ENCODE measurements around the gene TOR2A. TPM values are rescaled to one million over a fixed set of nuclear protein-coding genes. Genes with fewer than 3 reads are reported as not detected.

Gene TOR2A
- total and polyA plus RNA-seq, 2 donors, result 7.2 to 19.3 TPM

- H3K27me3 ChIP-seq (ENCODE audit: control insufficient read depth in 2 of 2, insufficient read depth in 1 of 2, low read length in 1 of 2), result no peaks in the 10 kb centered on the region
- WGBS, result 96% methylated on average over 9 of the region's 9 CpGs
- no peak overlapping the region for H3K4me3 ChIP-seq (ENCODE audit: low read length in 2 of 2)
- H3K9me3 ChIP-seq (ENCODE audit: control insufficient read depth in 2 of 2, insufficient read depth in 1 of 2, low read length in 1 of 2), result no peaks in the 10 kb centered on the region
- H3K36me3 ChIP-seq (ENCODE audit: control insufficient read depth in 2 of 2, insufficient read depth in 2 of 2, low read length in 1 of 2), result peaks cover 0 to 17% of the 10 kb centered on the region in 2 donors
- no peak for DNase-seq (ENCODE audit: low read depth in 6 of 9, low spot score in 9 of 9)
- no peak overlapping the region for H3K27ac ChIP-seq (ENCODE audit: low read depth in 1 of 2, low read length in 1 of 2)
- H3K4me1 ChIP-seq (ENCODE audit: control insufficient read depth in 2 of 2, insufficient read depth in 2 of 2, low read length in 2 of 2), result peaks cover 4 to 11% of the 10 kb centered on the region in 2 donors
Observed at GRCh38 chr9:127730262-127730661, 4.8 kb downstream of the TOR2A start.

GRCh38 chr9:127729522-127730256 is 5.4 kb downstream of the TOR2A start:
- Histone ChIP-seq H3K4me1 (ENCODE audit: control insufficient read depth in 2 of 2, insufficient read depth in 2 of 2, low read length in 2 of 2) (peaks cover 4 to 9% of the 10 kb centered on the region in 2 donors), H3K9me3 (ENCODE audit: control insufficient read depth in 2 of 2, insufficient read depth in 1 of 2, low read length in 1 of 2) (no peaks in the 10 kb centered on the region), H3K27me3 (ENCODE audit: control insufficient read depth in 2 of 2, insufficient read depth in 1 of 2, low read length in 1 of 2) (peaks cover 0 to 2% of the 10 kb centered on the region in 2 donors), H3K27ac (ENCODE audit: low read depth in 1 of 2, low read length in 1 of 2) (no peak overlapping the region), H3K36me3 (ENCODE audit: control insufficient read depth in 2 of 2, insufficient read depth in 2 of 2, low read length in 1 of 2) (peaks cover 0 to 17% of the 10 kb centered on the region in 2 donors), H3K4me3 (ENCODE audit: low read length in 2 of 2) (no peak overlapping the region)
- WGBS, result 91% methylated on average over 18 of the region's 18 CpGs
- DNase-seq (ENCODE audit: low read depth in 6 of 9, low spot score in 9 of 9), result no peak

- 96% methylated on average over 8 of the region's 8 CpGs for WGBS
- no peak overlapping the region for H3K27ac ChIP-seq (ENCODE audit: low read depth in 1 of 2, low read length in 1 of 2)
Observed at GRCh38 chr9:127728808-127729207, 6.3 kb downstream of the TOR2A start.

GRCh38 chr9:127726871-127727270 is 8.2 kb downstream of the TOR2A start:
- peaks cover 0 to 4% of the 10 kb centered on the region in 2 donors for H3K4me1 ChIP-seq (ENCODE audit: control insufficient read depth in 2 of 2, insufficient read depth in 2 of 2, low read length in 2 of 2)
- peaks cover 0 to 21% of the 10 kb centered on the region in 2 donors for H3K27me3 ChIP-seq (ENCODE audit: control insufficient read depth in 2 of 2, insufficient read depth in 1 of 2, low read length in 1 of 2)
- H3K4me3 ChIP-seq (ENCODE audit: low read length in 2 of 2), result no peak overlapping the region
- no peak overlapping the region for H3K27ac ChIP-seq (ENCODE audit: low read depth in 1 of 2, low read length in 1 of 2)
- WGBS, result 82% methylated on average over 8 of the region's 8 CpGs
- DNase-seq (ENCODE audit: low read depth in 6 of 9, low spot score in 9 of 9), result no peak
- H3K36me3 ChIP-seq (ENCODE audit: control insufficient read depth in 2 of 2, insufficient read depth in 2 of 2, low read length in 1 of 2), result peaks cover 0 to 7% of the 10 kb centered on the region in 2 donors
- no peaks in the 10 kb centered on the region for H3K9me3 ChIP-seq (ENCODE audit: control insufficient read depth in 2 of 2, insufficient read depth in 1 of 2, low read length in 1 of 2)

More at GRCh38 chr9:127728808-127729207, 6.3 kb downstream of the TOR2A start:
- Histone ChIP-seq H3K27me3 (ENCODE audit: control insufficient read depth in 2 of 2, insufficient read depth in 1 of 2, low read length in 1 of 2) (peaks cover 0 to 11% of the 10 kb centered on the region in 2 donors), H3K36me3 (ENCODE audit: control insufficient read depth in 2 of 2, insufficient read depth in 2 of 2, low read length in 1 of 2) (peaks cover 0 to 17% of the 10 kb centered on the region in 2 donors), H3K9me3 (ENCODE audit: control insufficient read depth in 2 of 2, insufficient read depth in 1 of 2, low read length in 1 of 2) (no peaks in the 10 kb centered on the region), H3K4me1 (ENCODE audit: control insufficient read depth in 2 of 2, insufficient read depth in 2 of 2, low read length in 2 of 2) (peaks cover 0 to 4% of the 10 kb centered on the region in 2 donors), H3K4me3 (ENCODE audit: low read length in 2 of 2) (no peak overlapping the region)
- DNase-seq (ENCODE audit: low read depth in 6 of 9, low spot score in 9 of 9), result no peak

- Histone ChIP-seq H3K36me3 (ENCODE audit: control insufficient read depth in 2 of 2, insufficient read depth in 2 of 2, low read length in 1 of 2) (no peaks in the 10 kb centered on the region), H3K27ac (ENCODE audit: low read depth in 1 of 2, low read length in 1 of 2) (no peak overlapping the region), H3K4me3 (ENCODE audit: low read length in 2 of 2) (no peak overlapping the region), H3K4me1 (ENCODE audit: control insufficient read depth in 2 of 2, insufficient read depth in 2 of 2, low read length in 2 of 2) (peaks cover 0 to 9% of the 10 kb centered on the region in 2 donors), H3K9me3 (ENCODE audit: control insufficient read depth in 2 of 2, insufficient read depth in 1 of 2, low read length in 1 of 2) (peaks cover 0 to 3% of the 10 kb centered on the region in 2 donors), H3K27me3 (ENCODE audit: control insufficient read depth in 2 of 2, insufficient read depth in 1 of 2, low read length in 1 of 2) (peaks cover 0 to 24% of the 10 kb centered on the region in 2 donors)
- DNase-seq (ENCODE audit: low read depth in 6 of 9, low spot score in 9 of 9), result no peak
- WGBS, result 86% methylated on average over 23 of the region's 23 CpGs
Observed at GRCh38 chr9:127724012-127724411, 11.1 kb downstream of the TOR2A start.

GRCh38 chr9:127723444-127723843 is 11.7 kb downstream of the TOR2A start:
- DNase-seq (ENCODE audit: low read depth in 6 of 9, low spot score in 9 of 9), result no peak
- 88% methylated on average over 5 of the region's 5 CpGs for WGBS

GRCh38 chr9:127723013-127723412 is 12.1 kb downstream of the TOR2A start:
- peaks cover 0 to 10% of the 10 kb centered on the region in 2 donors for H3K4me1 ChIP-seq (ENCODE audit: control insufficient read depth in 2 of 2, insufficient read depth in 2 of 2, low read length in 2 of 2)
- WGBS, result 97% methylated on average over 13 of the region's 13 CpGs
- no peak for DNase-seq (ENCODE audit: low read depth in 6 of 9, low spot score in 9 of 9)
- peaks cover 0 to 3% of the 10 kb centered on the region in 2 donors for H3K9me3 ChIP-seq (ENCODE audit: control insufficient read depth in 2 of 2, insufficient read depth in 1 of 2, low read length in 1 of 2)
- no peak overlapping the region for H3K4me3 ChIP-seq (ENCODE audit: low read length in 2 of 2)
- no peaks in the 10 kb centered on the region for H3K36me3 ChIP-seq (ENCODE audit: control insufficient read depth in 2 of 2, insufficient read depth in 2 of 2, low read length in 1 of 2)
- peaks cover 0 to 24% of the 10 kb centered on the region in 2 donors for H3K27me3 ChIP-seq (ENCODE audit: control insufficient read depth in 2 of 2, insufficient read depth in 1 of 2, low read length in 1 of 2)
- H3K27ac ChIP-seq (ENCODE audit: low read depth in 1 of 2, low read length in 1 of 2), result no peak overlapping the region

More at GRCh38 chr9:127723444-127723843, 11.7 kb downstream of the TOR2A start:
- Histone ChIP-seq H3K27me3 (ENCODE audit: control insufficient read depth in 2 of 2, insufficient read depth in 1 of 2, low read length in 1 of 2) (peaks cover 0 to 24% of the 10 kb centered on the region in 2 donors), H3K4me3 (ENCODE audit: low read length in 2 of 2) (no peak overlapping the region), H3K27ac (ENCODE audit: low read depth in 1 of 2, low read length in 1 of 2) (no peak overlapping the region), H3K9me3 (ENCODE audit: control insufficient read depth in 2 of 2, insufficient read depth in 1 of 2, low read length in 1 of 2) (peaks cover 0 to 3% of the 10 kb centered on the region in 2 donors), H3K4me1 (ENCODE audit: control insufficient read depth in 2 of 2, insufficient read depth in 2 of 2, low read length in 2 of 2) (peaks cover 0 to 10% of the 10 kb centered on the region in 2 donors), H3K36me3 (ENCODE audit: control insufficient read depth in 2 of 2, insufficient read depth in 2 of 2, low read length in 1 of 2) (no peaks in the 10 kb centered on the region)

GRCh38 chr9:127722055-127722745 is 12.9 kb downstream of the TOR2A start:
- no peak overlapping the region for H3K4me3 ChIP-seq (ENCODE audit: low read length in 2 of 2)
- no peak for DNase-seq (ENCODE audit: low read depth in 6 of 9, low spot score in 9 of 9)
- peaks cover 0 to 10% of the 10 kb centered on the region in 2 donors for H3K4me1 ChIP-seq (ENCODE audit: control insufficient read depth in 2 of 2, insufficient read depth in 2 of 2, low read length in 2 of 2)
- 91% methylated on average over 12 of the region's 12 CpGs for WGBS
- H3K27me3 ChIP-seq (ENCODE audit: control insufficient read depth in 2 of 2, insufficient read depth in 1 of 2, low read length in 1 of 2), result peaks cover 0 to 24% of the 10 kb centered on the region in 2 donors
- H3K27ac ChIP-seq (ENCODE audit: low read depth in 1 of 2, low read length in 1 of 2), result no peak overlapping the region
- H3K9me3 ChIP-seq (ENCODE audit: control insufficient read depth in 2 of 2, insufficient read depth in 1 of 2, low read length in 1 of 2), result peaks cover 0 to 3% of the 10 kb centered on the region in 2 donors
- no peaks in the 10 kb centered on the region for H3K36me3 ChIP-seq (ENCODE audit: control insufficient read depth in 2 of 2, insufficient read depth in 2 of 2, low read length in 1 of 2)

GRCh38 chr9:127721391-127721821 is 13.7 kb downstream of the TOR2A start:
- Histone ChIP-seq H3K36me3 (ENCODE audit: control insufficient read depth in 2 of 2, insufficient read depth in 2 of 2, low read length in 1 of 2) (no peaks in the 10 kb centered on the region), H3K27ac (ENCODE audit: low read depth in 1 of 2, low read length in 1 of 2) (no peak overlapping the region), H3K9me3 (ENCODE audit: control insufficient read depth in 2 of 2, insufficient read depth in 1 of 2, low read length in 1 of 2) (peaks cover 0 to 3% of the 10 kb centered on the region in 2 donors), H3K4me1 (ENCODE audit: control insufficient read depth in 2 of 2, insufficient read depth in 2 of 2, low read length in 2 of 2) (peaks cover 0 to 10% of the 10 kb centered on the region in 2 donors), H3K27me3 (ENCODE audit: control insufficient read depth in 2 of 2, insufficient read depth in 1 of 2, low read length in 1 of 2) (peaks cover 0 to 24% of the 10 kb centered on the region in 2 donors), H3K4me3 (ENCODE audit: low read length in 2 of 2) (no peak overlapping the region)
- 82% methylated on average over 11 of the region's 11 CpGs for WGBS
- no peak for DNase-seq (ENCODE audit: low read depth in 6 of 9, low spot score in 9 of 9)
